Endothelial cell of umbilical vein (primary cell): ENCODE measurements around the gene GPAT2.
"Not testable (repeated sequence)": the region's sequence is repeated elsewhere in the genome, so short reads cannot be mapped to it uniquely, and the experiment has no call there.

Source experiments
- CTCF ChIP-seq, 2 donors: IDR thresholded peaks; 1 replicate in 1 of 2; 2 replicates in 1 of 2; pipeline ENCODE4 v1.5.1; 2011; ENCODE audit warnings: low read length in 2 of 2, mild to moderate bottlenecking in 2 of 2, moderate library complexity in 2 of 2, control low read depth in 1 of 2, inconsistent platforms in 1 of 2, low read depth in 1 of 2; ENCODE audit not compliant: insufficient read depth in 1 of 2; ENCODE audit errors: extremely low read depth in 1 of 2
- EZH2 ChIP-seq: IDR thresholded peaks from 2 replicates; pipeline ENCODE4 v1.6.1; 2012; ENCODE audit warnings: borderline replicate concordance, low read depth, mild to moderate bottlenecking, moderate library complexity, low read length, inconsistent platforms; ENCODE audit not compliant: severe bottlenecking
- FOS ChIP-seq: IDR thresholded peaks from 2 replicates; pipeline ENCODE4 v1.6.1; 2011; ENCODE audit warnings: mild to moderate bottlenecking, low read length, moderate library complexity, borderline replicate concordance; ENCODE audit not compliant: insufficient read depth
- GATA2 ChIP-seq: IDR thresholded peaks from 2 replicates; pipeline ENCODE4 v1.7.0; 2011; ENCODE audit warnings: low read depth, mild to moderate bottlenecking, moderate library complexity, mixed read lengths, low read length; ENCODE audit not compliant: insufficient read length, insufficient read depth
- JUN ChIP-seq: IDR thresholded peaks from 2 replicates; pipeline ENCODE4 v1.6.1; 2011; ENCODE audit warnings: borderline replicate concordance, low read depth; ENCODE audit not compliant: insufficient read length, insufficient read depth
- MAX ChIP-seq: IDR thresholded peaks from 2 replicates; pipeline ENCODE4 v1.6.1; 2011; ENCODE audit not compliant: insufficient read depth, insufficient read length
- POLR2A ChIP-seq: IDR thresholded peaks from 2 replicates; pipeline ENCODE4 v1.6.1; 2012; ENCODE audit warnings: low read depth, mild to moderate bottlenecking, control low read depth, low read length
- POLR2AphosphoS5 ChIP-seq: IDR thresholded peaks from 2 replicates; pipeline ENCODE4 v1.6.1; 2012; ENCODE audit warnings: low read depth, mild to moderate bottlenecking, control low read depth, low read length, moderate library complexity; ENCODE audit not compliant: insufficient read depth

- TF ChIP-seq POLR2AphosphoS5; CTCF (IDR thresholded peaks at IDR 0.05; ENCODE audit: extremely low read depth in 1 of 2, insufficient read depth in 1 of 2, low read depth in 1 of 2, low read length in 2 of 2); MAX; EZH2; POLR2A; GATA2; JUN; FOS: not testable (repeated sequence)
Measured at GRCh38 chr2:96059443-96059842, 24.7 kb upstream of the GPAT2 start.
